Mesendoderm (in vitro differentiated cells): ENCODE results near the gene PROZ.

ENCODE experiments used
- DNase-seq: peaks from one replicate; pipeline ENCODE4 v3.0.0; 2013
- H2AK5ac ChIP-seq: 2 replicates; pipeline ENCODE4 v1.6.1; 2013; ENCODE audit warnings: low read length, inconsistent platforms
- H2BK120ac ChIP-seq: 2 replicates; pipeline ENCODE4 v1.6.1; 2013; ENCODE audit warnings: low read depth, mild to moderate bottlenecking, low read length, moderate library complexity, mixed read lengths
- H2BK15ac ChIP-seq: replicated peaks from 2 replicates; pipeline ENCODE4 v1.6.1; 2013; ENCODE audit warnings: low read depth, mild to moderate bottlenecking, moderate library complexity
- H2BK5ac ChIP-seq: 2 replicates; pipeline ENCODE4 v1.6.1; 2013; ENCODE audit warnings: low read length, inconsistent platforms
- H3K18ac ChIP-seq: 2 replicates; pipeline ENCODE4 v1.6.1; 2013; ENCODE audit warnings: mild to moderate bottlenecking, low read length, mixed read lengths
- H3K23ac ChIP-seq: one replicate; pipeline ENCODE4 v1.6.1; 2013; ENCODE audit warnings: low read length
- H3K27ac ChIP-seq: 2 replicates; pipeline ENCODE4 v1.5.1; 2013; ENCODE audit warnings: low read depth, mild to moderate bottlenecking, inconsistent platforms, low read length, moderate library complexity
- H3K27me3 ChIP-seq: 2 replicates; pipeline ENCODE4 v1.6.1; 2013; ENCODE audit warnings: low read length, control low read depth, mild to moderate bottlenecking, inconsistent platforms; ENCODE audit not compliant: insufficient read depth, poor library complexity
- H3K36me3 ChIP-seq: 2 replicates; pipeline ENCODE4 v1.6.1; 2013; ENCODE audit warnings: low read length, inconsistent platforms; ENCODE audit not compliant: control insufficient read depth, insufficient read depth
- H3K4ac ChIP-seq: one replicate; pipeline ENCODE4 v1.6.1; 2013; ENCODE audit warnings: low read depth, mild to moderate bottlenecking, low read length, moderate library complexity
- H3K4me1 ChIP-seq: 2 replicates; pipeline ENCODE4 v1.6.1; 2013; ENCODE audit warnings: low read depth, low read length, inconsistent platforms; ENCODE audit not compliant: control insufficient read depth
- H3K4me2 ChIP-seq: 2 replicates; pipeline ENCODE4 v1.6.1; 2013; ENCODE audit warnings: low read length
- H3K4me3 ChIP-seq: 2 replicates; pipeline ENCODE4 v1.5.1; 2013; ENCODE audit warnings: mild to moderate bottlenecking, low read length
- H3K56ac ChIP-seq: one replicate; pipeline ENCODE4 v1.6.1; 2013; ENCODE audit warnings: low read length
- H3K79me1 ChIP-seq: 2 replicates; pipeline ENCODE4 v1.6.1; 2013; ENCODE audit warnings: low read length, inconsistent platforms
- H3K79me2 ChIP-seq: 2 replicates; pipeline ENCODE4 v1.6.1; 2013; ENCODE audit warnings: mild to moderate bottlenecking, low read length; ENCODE audit not compliant: control insufficient read depth, insufficient read depth
- H3K9ac ChIP-seq: 2 replicates; pipeline ENCODE4 v1.6.1; 2013; ENCODE audit warnings: low read length, inconsistent platforms
- H4K5ac ChIP-seq: one replicate; pipeline ENCODE4 v1.6.1; 2013; ENCODE audit warnings: low read length
- H4K8ac ChIP-seq: one replicate; pipeline ENCODE4 v1.6.1; 2013; ENCODE audit warnings: low read depth, mild to moderate bottlenecking, control low read depth, low read length, moderate library complexity
- WGBS: extraction: QIAGEN DNeasy Blood & Tissue Kit; methylation state at CpG from one replicate; pipeline ENCODE4 v1.1.7; 2013; ENCODE audit warnings: low lambda C conversion rate, missing lambda C conversion rate; ENCODE audit not compliant: insufficient coverage; ENCODE audit errors: extremely low coverage; 5-methylcytosine and 5-hydroxymethylcytosine counted together

Gene PROZ

DNA sequence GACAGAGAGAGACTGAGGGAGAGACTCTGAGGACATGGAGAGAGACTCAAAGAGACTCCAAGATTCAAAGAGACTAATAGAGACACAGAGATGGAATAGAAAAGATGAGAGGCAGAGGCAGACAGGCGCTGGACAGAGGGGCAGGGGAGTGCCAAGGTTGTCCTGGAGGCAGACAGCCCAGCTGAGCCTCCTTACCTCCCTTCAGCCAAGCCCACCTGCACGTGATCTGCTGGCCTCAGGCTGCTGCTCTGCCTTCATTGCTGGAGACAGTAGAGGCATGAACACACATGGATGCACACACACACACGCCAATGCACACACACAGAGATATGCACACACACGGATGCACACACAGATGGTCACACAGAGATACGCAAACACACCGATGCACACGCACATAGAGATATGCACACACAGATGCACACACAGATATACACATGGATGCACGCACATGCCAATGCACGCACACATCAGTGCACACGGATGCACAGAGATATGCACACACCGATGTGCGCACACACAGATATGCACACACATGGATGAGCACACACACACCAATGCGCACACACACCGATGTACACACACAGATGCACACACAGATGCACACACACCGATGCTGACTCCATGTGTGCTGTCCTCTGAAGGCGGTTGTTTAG is 39.2 kb upstream of the PROZ start:
- H3K56ac ChIP-seq = no peak overlapping the region
- H3K4me3 ChIP-seq = no peak overlapping the region
- H3K4me1 ChIP-seq = peaks cover 2% of the 10 kb centered on the region
- no peak overlapping the region for H2BK15ac ChIP-seq
- no peak overlapping the region for H2BK5ac ChIP-seq
- WGBS = no CpG with 5 or more reads among the region's 16 CpGs
- no peak overlapping the region for H3K4ac ChIP-seq
- H4K5ac ChIP-seq = no peak overlapping the region
- H3K4me2 ChIP-seq = no peak overlapping the region
- no peak for DNase-seq
- H3K36me3 ChIP-seq = no peaks in the 10 kb centered on the region
- H2BK120ac ChIP-seq = no peak overlapping the region
- no peaks in the 10 kb centered on the region for H3K79me1 ChIP-seq
- no peaks in the 10 kb centered on the region for H3K27me3 ChIP-seq
- H3K79me2 ChIP-seq = no peaks in the 10 kb centered on the region
- no peak overlapping the region for H3K27ac ChIP-seq
- H2AK5ac ChIP-seq = no peak overlapping the region
- no peak overlapping the region for H3K9ac ChIP-seq
- no peak overlapping the region for H3K18ac ChIP-seq
- H3K23ac ChIP-seq = no peak overlapping the region
- H4K8ac ChIP-seq = no peak overlapping the region

DNA sequence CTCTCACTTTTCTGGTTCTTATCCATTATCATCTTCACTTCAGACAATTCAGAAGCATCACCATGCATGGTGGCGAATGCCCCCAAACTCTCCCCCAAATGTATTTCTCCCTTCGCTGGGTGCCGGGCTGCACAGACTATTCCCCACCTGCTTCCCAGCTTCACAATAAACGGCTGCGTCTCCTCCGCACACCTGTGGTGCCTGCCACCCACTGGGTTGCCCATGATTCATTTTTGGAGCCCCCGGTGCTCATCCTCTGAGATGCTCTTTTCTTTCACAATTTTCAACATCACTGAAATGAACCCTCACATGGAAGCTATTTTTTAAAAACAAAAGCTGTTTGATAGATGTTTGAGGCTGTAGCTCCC is 38.6 kb upstream of the PROZ start:
- Histone ChIP-seq H3K79me2 (no peaks in the 10 kb centered on the region), H3K4me1 (peaks cover 2% of the 10 kb centered on the region), H3K4me2 (no peak overlapping the region), H3K79me1 (no peaks in the 10 kb centered on the region), H3K27ac (no peak overlapping the region), H2BK15ac (no peak overlapping the region), H3K23ac (no peak overlapping the region), H4K8ac (no peak overlapping the region), H3K36me3 (no peaks in the 10 kb centered on the region), H3K4ac (no peak overlapping the region), H3K27me3 (no peaks in the 10 kb centered on the region), H3K4me3 (no peak overlapping the region), H3K56ac (no peak overlapping the region), H2BK5ac (no peak overlapping the region), H3K9ac (no peak overlapping the region), H3K18ac (no peak overlapping the region), H4K5ac (no peak overlapping the region), H2BK120ac (no peak overlapping the region), H2AK5ac (no peak overlapping the region)
- no peak for DNase-seq
- no CpG with 5 or more reads among the region's 7 CpGs for WGBS

DNA sequence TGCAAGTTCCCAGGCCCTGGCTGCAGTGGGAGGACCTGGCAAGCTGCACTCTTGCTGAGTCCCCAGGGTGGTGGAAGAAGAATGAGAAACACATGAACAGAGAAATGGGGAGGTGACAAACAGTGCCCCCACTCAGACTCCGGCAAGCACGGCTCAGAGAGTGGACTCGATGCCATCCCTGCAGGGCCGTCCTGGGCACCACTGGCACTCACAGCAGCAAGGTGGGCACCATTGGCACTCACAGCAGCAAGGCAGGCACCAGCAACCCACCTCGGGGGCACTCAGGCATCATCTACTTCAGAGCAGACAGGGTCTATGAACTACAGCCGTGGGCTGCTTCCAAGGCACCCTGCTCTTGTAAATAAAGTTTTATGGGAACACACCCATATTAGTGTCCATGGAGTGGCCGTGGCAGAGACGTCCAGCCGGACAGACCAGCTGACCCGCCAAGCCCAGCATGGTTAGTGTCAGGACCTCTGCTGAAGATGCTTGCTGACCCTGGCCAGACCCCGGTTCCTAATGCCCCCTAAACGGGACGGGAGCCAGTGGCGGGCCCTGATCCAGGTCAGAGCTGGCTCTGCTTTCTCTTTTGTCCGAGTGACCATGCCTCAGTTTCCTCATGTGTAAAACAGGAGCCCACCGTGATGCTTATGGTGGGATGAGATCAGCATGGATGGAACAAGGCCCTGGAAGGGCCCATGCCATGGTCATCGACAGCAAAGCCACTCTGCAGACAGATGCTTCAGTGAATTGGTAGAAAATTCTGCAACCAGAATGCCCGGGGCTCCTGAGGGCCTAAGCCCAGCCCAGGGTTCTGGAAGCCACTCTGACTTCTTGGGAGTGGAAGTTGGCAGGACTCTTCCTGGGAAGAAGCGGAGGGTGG is 37.9 kb upstream of the PROZ start:
- Histone ChIP-seq H3K79me2 (no peaks in the 10 kb centered on the region), H2BK5ac (no peak overlapping the region), H3K56ac (no peak overlapping the region), H2AK5ac (no peak overlapping the region), H2BK15ac (no peak overlapping the region), H3K36me3 (no peaks in the 10 kb centered on the region), H3K27ac (no peak overlapping the region), H3K4me3 (no peak overlapping the region), H3K23ac (no peak overlapping the region), H3K4me1 (peaks cover 2% of the 10 kb centered on the region), H3K9ac (no peak overlapping the region), H4K5ac (no peak overlapping the region), H3K79me1 (no peaks in the 10 kb centered on the region), H3K27me3 (no peaks in the 10 kb centered on the region), H3K4ac (no peak overlapping the region), H2BK120ac (no peak overlapping the region), H3K18ac (no peak overlapping the region), H3K4me2 (no peak overlapping the region), H4K8ac (no peak overlapping the region)
- no CpG with 5 or more reads among the region's 19 CpGs for WGBS
- DNase-seq = no peak

DNA sequence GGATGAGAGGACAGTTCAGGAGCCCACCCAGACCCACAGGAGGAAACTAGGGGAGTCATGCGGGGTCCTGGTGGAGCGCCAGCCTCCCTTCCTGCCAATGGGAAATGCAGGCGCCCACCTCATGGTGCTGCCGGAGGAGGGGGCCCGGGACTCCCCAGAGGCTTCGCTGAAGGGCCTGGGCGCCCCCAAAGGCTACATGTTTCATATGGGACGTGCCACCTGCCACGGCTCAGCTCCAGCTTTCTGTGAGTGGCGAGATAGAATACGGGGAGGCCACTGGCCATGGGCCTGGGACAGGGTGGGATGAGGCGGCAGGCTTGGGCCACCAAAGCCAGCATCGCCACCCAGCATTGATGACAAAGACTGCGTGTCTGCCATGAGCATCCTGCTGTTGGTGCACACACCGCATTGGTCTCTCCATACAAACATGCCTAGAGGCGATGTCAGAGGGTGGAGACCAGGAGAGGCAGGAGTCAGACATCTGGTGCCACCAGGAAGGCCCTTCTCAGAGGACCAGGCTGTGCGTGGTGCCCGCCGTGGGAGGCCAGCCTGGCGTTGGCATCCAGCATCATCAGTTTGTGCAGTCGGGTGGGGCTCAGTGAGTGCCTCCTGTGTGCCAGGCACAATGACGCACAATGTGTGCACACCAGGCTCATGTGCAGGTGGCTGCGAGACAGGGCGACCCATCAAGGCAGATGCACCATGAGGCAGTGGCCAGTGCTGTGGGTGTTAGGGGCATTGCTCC is 37.1 kb upstream of the PROZ start:
- DNase-seq = no peak
- H3K4ac ChIP-seq = no peak overlapping the region
- H3K23ac ChIP-seq = no peak overlapping the region
- H2BK5ac ChIP-seq = no peak overlapping the region
- no peak overlapping the region for H3K27ac ChIP-seq
- no peak overlapping the region for H4K5ac ChIP-seq
- no peak overlapping the region for H2BK15ac ChIP-seq
- H2AK5ac ChIP-seq = no peak overlapping the region
- H3K4me2 ChIP-seq = no peak overlapping the region
- H3K79me1 ChIP-seq = no peaks in the 10 kb centered on the region
- H4K8ac ChIP-seq = no peak overlapping the region
- no peaks in the 10 kb centered on the region for H3K79me2 ChIP-seq
- no peak overlapping the region for H2BK120ac ChIP-seq
- H3K4me1 ChIP-seq = peaks cover 2% of the 10 kb centered on the region
- no peak overlapping the region for H3K18ac ChIP-seq
- no peak overlapping the region for H3K56ac ChIP-seq
- no peak overlapping the region for H3K9ac ChIP-seq
- H3K36me3 ChIP-seq = no peaks in the 10 kb centered on the region
- WGBS = no CpG with 5 or more reads among the region's 24 CpGs
- H3K4me3 ChIP-seq = no peak overlapping the region
- H3K27me3 ChIP-seq = no peaks in the 10 kb centered on the region

DNA sequence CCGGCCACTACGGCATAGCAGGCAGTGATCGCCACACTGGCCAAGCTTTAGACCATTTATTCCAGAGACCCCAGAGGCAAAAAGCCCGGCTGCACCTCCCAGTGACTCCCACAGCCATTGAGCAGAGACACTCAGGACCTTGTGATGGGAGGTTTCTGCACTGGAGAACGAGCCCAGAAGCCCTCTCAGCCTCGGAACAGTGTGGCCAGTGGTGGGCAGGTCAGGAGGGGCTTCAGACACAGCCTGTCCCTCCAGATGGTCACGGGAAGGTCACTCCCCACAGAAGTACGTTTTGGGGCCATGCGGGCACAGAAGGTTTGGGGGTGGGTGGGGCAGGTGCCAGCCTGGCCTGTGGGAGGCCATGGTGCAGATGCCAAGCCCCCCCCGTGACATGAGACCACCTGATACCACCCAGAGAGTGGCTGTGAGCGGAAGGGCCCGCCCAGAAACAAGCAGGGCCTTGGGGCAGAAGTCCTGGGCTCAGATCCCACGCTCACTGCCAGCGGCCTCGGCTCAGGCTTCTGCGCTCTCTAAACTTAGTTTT is 36.4 kb upstream of the PROZ start:
- Histone ChIP-seq H3K18ac (no peak overlapping the region), H3K23ac (no peak overlapping the region), H4K5ac (no peak overlapping the region), H3K9ac (no peak overlapping the region), H3K79me1 (no peaks in the 10 kb centered on the region), H2AK5ac (no peak overlapping the region), H3K79me2 (no peaks in the 10 kb centered on the region), H3K36me3 (no peaks in the 10 kb centered on the region), H2BK5ac (no peak overlapping the region), H3K27me3 (no peaks in the 10 kb centered on the region), H3K56ac (no peak overlapping the region), H2BK120ac (no peak overlapping the region), H3K4ac (no peak overlapping the region), H3K4me1 (peaks cover 2% of the 10 kb centered on the region), H3K4me2 (no peak overlapping the region), H3K27ac (no peak overlapping the region), H3K4me3 (no peak overlapping the region), H4K8ac (no peak overlapping the region), H2BK15ac (no peak overlapping the region)
- WGBS = no CpG with 5 or more reads among the region's 16 CpGs
- no peak for DNase-seq
